ENCODE measurements around the gene SH3BP1. TPM values are rescaled to one million over a fixed set of nuclear protein-coding genes. Genes with fewer than 3 reads are reported as not detected.

The SH3BP1 gene
- total RNA-seq, 6 experiments from 2014 or later: 1.6 to 4.8 (median 2.8) TPM

GRCh38 chr22:37631448-37632173, 7.9 kb upstream of the SH3BP1 start:
- H3K4me3 ChIP-seq: no peak overlapping the region
- ATAC-seq (peak; percentile 23 to 56 (median 44)), DNase-seq (peak in 1 of 3 donors; percentile 55)
- TF ChIP-seq POLR2A (IDR thresholded peaks at IDR 0.05) (no peak), CTCF (IDR thresholded peaks at IDR 0.05) (no peak)
- H3K4me1 ChIP-seq: peaks cover 0 to 47% (median 21%) of the 10 kb centered on the region in 4 donors
- no peaks in the 10 kb centered on the region for H3K9me3 ChIP-seq
- H3K27ac ChIP-seq: peak overlapping the region; percentile 26 to 59 (median 47)
- WGBS (ENCODE audit: insufficient coverage, low coverage, low lambda C conversion rate, missing lambda C conversion rate): 37% methylated on average over 2 of the region's 19 CpGs
- H3K36me3 ChIP-seq: peaks cover 0 to 5% (median 1%) of the 10 kb centered on the region in 4 donors
- H3K27me3 ChIP-seq: no peaks in the 10 kb centered on the region
- intact Hi-C loops (cut with DNase I): no loop called here

- DNase-seq (peak in 2 of 3 donors; percentile 26 to 46), ATAC-seq (no peak)
- no peak for TF ChIP-seq CTCF (IDR thresholded peaks at IDR 0.05)
- TF ChIP-seq POLR2A (IDR thresholded peaks at IDR 0.05): no peak
- WGBS (ENCODE audit: insufficient coverage, low coverage, low lambda C conversion rate, missing lambda C conversion rate): 82% methylated on average over 5 of the region's 14 CpGs
- H3K27ac ChIP-seq: peak overlapping the region; percentile 28 to 82 (median 70)
- H3K4me1 ChIP-seq: peaks cover 0 to 40% (median 16%) of the 10 kb centered on the region in 4 donors
- no peaks in the 10 kb centered on the region for H3K27me3 ChIP-seq
- H3K36me3 ChIP-seq: peaks cover 0 to 5% (median 1%) of the 10 kb centered on the region in 4 donors
- H3K4me3 ChIP-seq: no peak overlapping the region
- intact Hi-C loops (cut with DNase I): no loop called here
- H3K9me3 ChIP-seq: no peaks in the 10 kb centered on the region
Measured at GRCh38 chr22:37632174-37633088, 7.0 kb upstream of the SH3BP1 start.

GRCh38 chr22:37633089-37633624, 6.3 kb upstream of the SH3BP1 start:
- Histone ChIP-seq H3K9me3 (no peaks in the 10 kb centered on the region), H3K27ac (peak overlapping the region; percentile 28 to 82 (median 70)), H3K27me3 (no peaks in the 10 kb centered on the region), H3K4me3 (no peak overlapping the region), H3K36me3 (peaks cover 0 to 5% (median 1%) of the 10 kb centered on the region in 4 donors), H3K4me1 (peaks cover 0 to 38% (median 16%) of the 10 kb centered on the region in 4 donors)
- intact Hi-C loops (cut with DNase I): no loop called here
- peak in 1 of 3 donors; percentile 19 for DNase-seq
- ATAC-seq: peak in 1 of 4 donors; percentile 3
- WGBS (ENCODE audit: insufficient coverage, low coverage, low lambda C conversion rate, missing lambda C conversion rate): 42% methylated on average over 5 of the region's 11 CpGs
- no peak for TF ChIP-seq POLR2A (IDR thresholded peaks at IDR 0.05)
- no peak for TF ChIP-seq CTCF (IDR thresholded peaks at IDR 0.05)

- intact Hi-C loops (cut with DNase I): no loop called here
- H3K27ac ChIP-seq: peak overlapping the region; percentile 28 to 82 (median 70)
Measured at GRCh38 chr22:37633625-37634416, 5.6 kb upstream of the SH3BP1 start.

More at GRCh38 chr22:37633625-37634416, 5.6 kb upstream of the SH3BP1 start:
- ATAC-seq: peak; percentile 65 to 80 (median 74)
- no peak overlapping the region for H3K4me3 ChIP-seq
- H3K4me1 ChIP-seq: peaks cover 0 to 38% (median 16%) of the 10 kb centered on the region in 4 donors
- H3K9me3 ChIP-seq: no peaks in the 10 kb centered on the region
- H3K27me3 ChIP-seq: no peaks in the 10 kb centered on the region
- peaks cover 0 to 5% (median 1%) of the 10 kb centered on the region in 4 donors for H3K36me3 ChIP-seq
- peak; percentile 75 to 88 (median 87) for DNase-seq
- TF ChIP-seq CTCF (IDR thresholded peaks at IDR 0.05): peak in 1 of 4 donors; percentile 12
- no peak for TF ChIP-seq POLR2A (IDR thresholded peaks at IDR 0.05)
- WGBS (ENCODE audit: insufficient coverage, low coverage, low lambda C conversion rate, missing lambda C conversion rate): 4% methylated on average over 5 of the region's 24 CpGs

All from right lobe of liver (tissue), 6 donors.